Epithelial cell of esophagus (primary cell): Measurements from ENCODE around the gene RIOK3.
A peak's percentile ranks its signal among the peaks of the same experiment; 100 is the strongest.
"Not testable (repeated sequence)": the region's sequence is repeated elsewhere in the genome, so short reads cannot be mapped to it uniquely, and the experiment has no call there.

Source experiments
- DNase-seq: peaks from one replicate; pipeline ENCODE4 v3.0.0; 2010; ENCODE audit warnings: low read depth
- H3K4me3 ChIP-seq: 2 replicates; pipeline ENCODE4 v1.5.1; 2011; ENCODE audit warnings: mild to moderate bottlenecking, low read length, control low read depth
- TF ChIP-seq, protein P1 (sequence below): IDR thresholded peaks from 2 replicates; pipeline ENCODE4 v1.5.1; 2011; ENCODE audit warnings: low read depth, mild to moderate bottlenecking, low read length, control low read depth, inconsistent platforms; ENCODE audit not compliant: insufficient read depth; ENCODE audit errors: missing control alignments

The RIOK3 gene

DNA sequence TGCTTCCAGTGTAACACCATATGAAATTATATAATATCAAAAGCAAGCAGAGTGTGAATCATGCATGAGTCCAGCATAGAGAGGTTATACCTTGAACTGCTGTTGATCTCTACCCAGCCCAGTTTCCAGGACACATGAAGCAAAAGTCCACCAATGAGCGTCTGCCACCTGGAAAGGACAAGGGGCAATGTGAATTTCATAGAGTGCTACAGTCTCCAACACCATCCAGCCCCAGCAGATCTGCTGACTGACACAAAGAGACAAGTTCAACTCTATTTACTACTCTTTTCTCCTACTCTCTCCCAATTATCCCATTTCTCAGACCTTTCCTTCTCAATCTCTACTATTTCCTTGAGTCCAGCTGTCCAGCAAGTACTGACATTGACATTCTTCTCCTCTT, 31.8 kb upstream of the RIOK3 start:
- TF ChIP-seq, protein P1, sequence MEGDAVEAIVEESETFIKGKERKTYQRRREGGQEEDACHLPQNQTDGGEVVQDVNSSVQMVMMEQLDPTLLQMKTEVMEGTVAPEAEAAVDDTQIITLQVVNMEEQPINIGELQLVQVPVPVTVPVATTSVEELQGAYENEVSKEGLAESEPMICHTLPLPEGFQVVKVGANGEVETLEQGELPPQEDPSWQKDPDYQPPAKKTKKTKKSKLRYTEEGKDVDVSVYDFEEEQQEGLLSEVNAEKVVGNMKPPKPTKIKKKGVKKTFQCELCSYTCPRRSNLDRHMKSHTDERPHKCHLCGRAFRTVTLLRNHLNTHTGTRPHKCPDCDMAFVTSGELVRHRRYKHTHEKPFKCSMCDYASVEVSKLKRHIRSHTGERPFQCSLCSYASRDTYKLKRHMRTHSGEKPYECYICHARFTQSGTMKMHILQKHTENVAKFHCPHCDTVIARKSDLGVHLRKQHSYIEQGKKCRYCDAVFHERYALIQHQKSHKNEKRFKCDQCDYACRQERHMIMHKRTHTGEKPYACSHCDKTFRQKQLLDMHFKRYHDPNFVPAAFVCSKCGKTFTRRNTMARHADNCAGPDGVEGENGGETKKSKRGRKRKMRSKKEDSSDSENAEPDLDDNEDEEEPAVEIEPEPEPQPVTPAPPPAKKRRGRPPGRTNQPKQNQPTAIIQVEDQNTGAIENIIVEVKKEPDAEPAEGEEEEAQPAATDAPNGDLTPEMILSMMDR: no peak
- no peak overlapping the region for H3K4me3 ChIP-seq
- DNase-seq: no peak

DNA sequence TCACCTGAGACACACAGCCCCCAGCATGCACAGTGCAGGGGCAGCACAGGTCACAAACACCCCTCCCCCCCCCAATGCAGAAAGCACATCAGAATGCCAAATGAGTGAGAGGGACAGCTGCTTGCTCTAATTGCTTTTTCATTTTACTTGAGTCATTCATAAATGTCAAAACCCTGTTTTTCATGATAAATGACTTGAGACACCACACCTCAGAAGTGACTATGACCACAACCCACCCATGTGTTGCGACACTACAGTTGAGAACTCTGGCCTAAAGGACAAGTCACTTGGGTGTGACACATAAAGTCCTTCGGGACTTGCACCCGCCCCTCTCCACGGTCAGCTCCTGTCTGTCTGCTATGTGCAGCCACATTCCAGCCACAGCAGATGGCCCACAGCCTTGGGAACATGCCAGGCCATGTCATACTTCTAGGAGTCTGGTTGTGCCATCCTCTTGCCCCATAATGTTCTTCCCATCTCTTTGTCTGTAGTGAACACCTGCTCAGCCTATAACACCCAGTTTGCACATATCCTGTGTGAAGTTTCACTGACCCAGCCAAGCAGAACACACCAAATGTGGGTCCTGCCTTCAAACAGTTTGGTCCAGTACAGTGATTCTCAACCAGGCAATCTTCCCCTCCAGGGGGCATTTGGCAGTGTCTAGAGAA, 30.2 kb upstream of the RIOK3 start:
- DNase-seq: peak; percentile 83
- TF ChIP-seq, protein P1: no peak

DNA sequence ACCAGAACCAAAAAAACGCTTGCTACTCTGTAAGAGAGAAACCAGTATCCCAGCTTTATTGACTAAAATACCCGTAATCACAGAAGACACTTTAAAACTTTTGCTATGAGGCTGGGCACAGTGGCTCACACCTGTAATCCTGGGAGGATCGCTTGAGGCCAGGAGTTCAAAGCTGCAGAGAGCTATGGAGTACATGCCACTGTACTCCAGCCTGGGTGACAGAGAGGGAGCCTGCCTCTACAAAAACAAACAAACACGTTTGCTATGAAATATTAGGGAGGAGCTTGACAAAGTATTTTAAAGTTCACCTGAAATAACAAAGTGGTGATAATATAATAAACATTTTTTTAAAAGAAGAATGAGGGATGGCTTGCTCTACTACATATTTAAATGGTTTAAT, 28.5 kb upstream of the RIOK3 start:
- no peak for DNase-seq
- TF ChIP-seq, protein P1: no peak
- no peak overlapping the region for H3K4me3 ChIP-seq

More for the DNA sequence above, 30.2 kb upstream of the RIOK3 start:
- H3K4me3 ChIP-seq: no peak overlapping the region

DNA sequence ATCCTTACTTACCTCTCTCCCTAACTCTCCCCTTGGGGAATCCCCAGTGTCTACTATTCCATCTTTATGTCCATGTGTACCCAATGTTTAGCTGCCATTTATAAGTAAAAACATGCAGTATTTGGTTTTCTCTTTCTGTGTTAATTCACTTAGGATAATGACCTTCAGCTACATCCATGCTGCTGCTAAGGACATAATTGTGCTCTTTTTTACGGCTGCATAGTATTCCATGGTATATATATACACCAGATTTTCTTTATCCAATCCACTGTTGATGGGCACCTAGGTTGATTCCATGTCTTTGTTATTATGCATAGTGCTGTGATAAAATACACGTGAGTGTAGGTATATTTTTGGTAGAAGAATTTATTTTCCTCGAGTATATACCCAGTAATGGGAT, 24.3 kb upstream of the RIOK3 start:
- TF ChIP-seq, protein P1: no peak
- DNase-seq: no peak
- no peak overlapping the region for H3K4me3 ChIP-seq

DNA sequence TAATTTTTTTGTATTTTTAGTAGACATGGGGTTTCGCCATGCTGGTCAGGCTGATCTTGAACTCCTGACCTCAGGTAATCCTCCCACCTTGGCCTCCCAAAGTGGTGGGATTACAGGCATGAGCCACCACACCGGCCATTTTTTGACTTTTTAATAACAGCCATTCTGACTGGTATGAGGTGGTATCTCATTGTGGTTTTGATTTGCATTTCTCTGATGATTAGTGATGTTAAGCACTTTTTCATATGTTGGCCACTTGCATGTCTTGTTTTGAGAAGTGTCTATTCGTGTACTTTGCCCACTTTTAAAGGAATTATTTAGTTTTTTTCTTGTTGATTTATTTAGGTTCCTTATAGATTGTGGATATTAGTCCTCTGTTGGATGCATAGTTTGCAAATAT, 23.5 kb upstream of the RIOK3 start:
- not testable (repeated sequence) for DNase-seq, H3K4me3 ChIP-seq

DNA sequence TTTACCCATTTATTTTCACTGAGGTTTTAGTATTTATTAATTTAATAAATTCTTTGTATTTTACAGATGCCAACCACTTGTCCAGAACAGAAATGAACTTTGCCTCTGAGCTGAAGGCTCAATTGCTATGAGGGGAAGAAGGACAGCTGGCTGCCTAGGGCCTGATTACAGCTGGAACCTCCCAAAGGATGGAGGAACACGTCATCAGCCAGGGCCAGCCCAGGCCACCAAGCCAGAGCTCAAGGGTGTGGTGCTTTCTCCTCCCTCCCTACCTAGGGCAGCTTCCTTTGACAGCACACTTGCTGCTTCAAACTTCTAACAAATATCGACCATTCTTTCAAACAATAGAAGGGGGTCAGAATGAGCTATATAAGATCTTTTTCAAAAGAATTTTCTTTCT, 19.7 kb upstream of the RIOK3 start:
- no peak for DNase-seq
- H3K4me3 ChIP-seq: no peak overlapping the region
- TF ChIP-seq, protein P1: no peak

DNA sequence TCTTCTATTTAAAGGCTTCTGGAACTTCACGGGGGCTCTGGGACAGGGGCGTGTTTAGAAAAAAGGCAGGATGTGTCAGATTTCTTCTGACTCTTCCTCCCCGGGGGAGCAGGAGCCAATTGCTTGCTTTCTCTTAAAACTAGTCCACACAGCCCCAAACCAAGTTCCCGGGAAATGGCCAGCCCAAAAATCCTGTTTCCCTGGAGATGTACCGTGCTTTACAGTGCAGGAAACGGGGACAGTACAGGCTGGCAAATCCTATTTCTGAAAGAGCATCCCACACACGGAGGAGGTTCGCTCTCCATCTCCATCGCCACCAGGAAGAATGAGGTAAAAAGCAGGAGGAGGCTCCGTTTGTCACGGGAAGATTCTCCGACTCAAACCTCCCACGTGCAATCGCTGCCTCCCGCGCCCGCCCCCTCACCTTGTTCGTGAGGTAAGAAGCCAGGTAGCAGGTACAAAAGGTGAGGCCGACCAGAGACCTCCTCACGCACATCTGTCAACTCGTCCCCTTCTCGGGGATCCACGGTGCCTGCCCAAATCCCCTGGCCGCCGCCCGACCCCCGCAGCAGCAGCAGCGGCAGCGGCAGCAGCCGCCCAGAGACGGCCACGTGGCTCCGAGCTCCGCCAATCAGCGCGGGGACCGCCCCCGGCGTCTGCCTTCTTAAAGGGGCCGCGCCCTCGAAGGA, 15.6 kb upstream of the RIOK3 start:
- peak overlapping the region; percentile 90 for H3K4me3 ChIP-seq
- TF ChIP-seq, protein P1: no peak
- DNase-seq: peak; percentile 76
